H4 (cell line): Measurements from ENCODE around the gene UVRAG. TPM values are rescaled to one million over a fixed set of nuclear protein-coding genes. Genes with fewer than 3 reads are reported as not detected.
"Not testable (repeated sequence)": the region's sequence is repeated elsewhere in the genome, so short reads cannot be mapped to it uniquely, and the experiment has no call there.

Source experiments
- DNase-seq: peaks from one replicate; pipeline ENCODE4 v3.0.0-alpha.2; 2015; ENCODE audit warnings: low spot score
- total RNA-seq: library from RNA; depleted of rRNA; stranded (reverse); fragments of >200 nt; shearing (Covaris generic); gene quantifications from 2 replicates; pipeline ENCODE4 v1.2.3, GENCODE V29; 2014

Gene UVRAG
- total RNA-seq, 1 experiment from 2014 or later, result 10.0 TPM

DNA sequence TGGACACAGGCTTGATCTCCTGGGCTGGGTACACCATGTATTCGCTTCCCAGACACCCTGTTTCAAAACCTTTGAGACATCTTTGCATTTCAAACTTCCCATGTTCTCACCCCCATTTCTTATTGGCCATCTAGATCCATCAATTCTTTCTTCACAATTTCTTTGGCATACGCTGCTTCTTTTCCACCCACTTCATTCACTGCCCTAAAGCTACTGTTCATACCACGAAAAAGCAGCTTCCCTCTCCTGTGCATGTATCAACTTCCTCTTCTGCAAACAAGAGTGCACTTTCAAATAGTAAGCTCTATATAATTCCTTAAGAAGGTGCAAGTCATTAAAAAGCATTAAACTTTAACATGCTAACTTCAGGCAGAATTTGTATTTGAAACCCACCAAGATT is 21.4 kb downstream of the UVRAG start:
- DNase-seq, result no peak

DNA sequence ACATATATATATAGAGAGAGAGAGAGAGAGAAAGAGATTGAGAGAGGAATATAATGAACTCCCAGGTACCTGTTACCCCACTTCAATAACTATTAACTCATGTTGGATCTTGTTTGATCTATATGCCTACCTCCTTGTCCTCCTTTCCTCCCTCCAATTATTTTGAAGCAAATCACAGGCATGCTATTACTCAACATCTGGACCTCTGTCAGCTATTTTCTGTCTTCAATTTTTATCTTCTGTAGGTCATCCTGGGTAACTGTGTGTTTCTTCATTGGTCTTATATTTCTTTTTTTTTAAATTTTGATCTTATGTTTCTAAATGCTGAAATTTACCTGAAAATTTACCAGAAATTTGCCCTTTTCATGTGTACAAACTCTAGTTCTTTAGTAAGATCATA is 24.8 kb downstream of the UVRAG start:
- DNase-seq, result no peak

DNA sequence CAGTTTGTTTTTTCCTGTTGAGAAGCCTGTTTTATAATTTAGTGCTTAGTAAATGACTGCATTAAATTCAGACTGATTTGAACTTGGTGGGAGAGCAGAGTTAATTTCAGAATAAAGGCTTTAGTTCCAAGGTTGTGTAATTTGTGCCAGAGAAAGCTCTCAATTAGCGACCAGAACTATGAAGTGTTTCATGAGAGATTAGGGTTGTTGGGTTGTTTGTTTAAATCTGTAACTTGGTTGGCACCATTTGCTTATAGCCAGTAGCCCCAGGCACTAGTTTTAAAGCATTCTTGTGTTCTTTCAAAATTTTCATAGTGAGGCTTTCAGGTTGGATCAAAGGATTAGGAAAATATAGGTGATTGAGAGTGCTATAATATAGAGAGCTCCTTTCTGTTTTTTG is 25.5 kb downstream of the UVRAG start:
- DNase-seq, result no peak

DNA sequence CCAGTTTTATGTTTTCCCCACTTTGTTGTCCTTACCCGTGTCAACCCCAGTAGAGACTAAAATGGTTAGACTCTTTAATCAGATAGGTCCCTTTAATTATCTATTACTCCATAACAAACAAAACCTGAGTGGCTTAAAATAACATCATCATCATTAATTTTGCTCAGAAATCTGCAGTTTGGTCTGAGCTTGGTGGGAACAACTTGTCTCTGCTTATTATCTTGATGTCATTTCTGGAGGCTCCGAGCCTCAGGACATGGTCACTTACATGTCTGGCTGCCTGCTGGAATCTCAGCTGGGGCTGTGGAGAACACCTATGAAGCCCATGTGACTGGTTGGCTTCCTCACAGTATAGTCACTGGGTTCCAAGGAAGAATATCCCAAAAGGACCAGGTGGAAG is 26.7 kb downstream of the UVRAG start:
- DNase-seq, result no peak

DNA sequence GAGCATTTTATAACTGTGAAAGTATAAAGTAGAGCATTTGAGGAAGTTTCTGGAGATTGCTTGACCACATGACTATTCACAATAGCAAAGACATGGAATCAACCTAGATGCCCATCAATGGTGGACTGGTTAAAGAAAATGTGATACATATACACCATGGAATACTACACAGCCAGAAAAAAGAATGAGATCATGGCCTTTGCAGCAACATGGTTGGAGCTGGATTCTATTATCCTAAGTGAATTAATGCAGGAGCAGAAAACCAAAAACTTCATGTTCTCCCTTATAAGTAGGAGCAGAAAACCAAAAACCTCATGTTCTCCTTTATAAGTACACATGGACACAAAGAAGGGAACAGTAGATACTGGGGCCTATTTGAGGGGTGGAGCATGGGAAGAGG is 30.3 kb downstream of the UVRAG start:
- no peak for DNase-seq

DNA sequence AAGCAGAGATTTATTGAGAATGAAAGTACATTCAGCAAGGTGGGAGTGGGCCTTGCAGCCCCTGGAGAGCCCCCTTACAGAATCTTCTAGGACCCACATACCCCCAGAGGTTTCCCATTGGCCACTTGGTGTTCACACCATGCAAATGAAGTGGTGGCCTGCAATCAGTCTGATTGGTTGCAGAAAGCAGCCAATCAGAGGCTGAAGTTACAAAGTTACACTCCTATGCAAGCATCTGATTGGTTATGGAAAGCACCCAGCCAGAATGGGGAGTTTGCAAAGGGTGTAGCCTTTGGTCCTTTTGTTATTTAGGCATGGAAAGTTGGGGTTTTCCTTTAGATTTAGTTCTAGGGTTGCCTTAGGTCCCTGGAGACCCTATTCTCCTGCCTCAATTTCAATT is 34.9 kb downstream of the UVRAG start:
- no peak for DNase-seq

DNA sequence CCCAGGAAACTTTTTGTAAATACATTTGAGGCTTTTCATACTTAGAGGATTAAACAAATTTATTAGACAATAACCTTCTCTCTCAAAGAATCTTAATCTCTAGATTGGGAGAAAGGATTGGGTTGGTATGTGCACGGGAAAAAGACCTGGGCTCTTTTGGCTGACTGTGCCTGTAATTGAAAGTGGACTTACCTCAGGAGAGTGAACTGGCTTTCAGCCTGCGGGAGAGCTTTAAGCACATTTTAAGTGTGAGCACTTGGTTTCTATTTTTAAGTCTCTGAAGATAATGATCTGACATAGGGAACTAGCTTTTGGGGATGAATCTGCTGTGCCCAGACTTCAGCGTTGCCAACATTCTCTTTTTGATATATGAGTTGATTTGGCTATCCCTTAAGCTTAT is 35.8 kb downstream of the UVRAG start:
- DNase-seq, result no peak

DNA sequence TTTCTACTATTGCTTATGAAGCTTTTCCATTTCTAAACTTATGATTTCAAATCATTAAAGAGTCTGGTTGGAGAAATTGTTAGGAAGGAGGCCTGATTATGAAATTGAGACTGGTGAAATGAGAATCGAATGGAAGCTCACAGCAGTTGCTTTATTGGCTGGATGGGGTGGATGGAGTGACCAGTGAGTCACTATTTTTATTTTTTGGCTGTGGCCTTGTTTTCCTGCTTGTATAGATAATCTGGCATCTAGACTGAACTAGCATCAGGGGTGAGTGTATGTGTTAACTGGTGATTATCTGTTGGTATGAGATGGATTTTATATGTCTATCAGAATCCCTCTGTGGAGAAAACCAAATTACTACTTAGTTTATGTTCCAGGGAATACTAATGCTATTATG is 36.2 kb downstream of the UVRAG start:
- no peak for DNase-seq

DNA sequence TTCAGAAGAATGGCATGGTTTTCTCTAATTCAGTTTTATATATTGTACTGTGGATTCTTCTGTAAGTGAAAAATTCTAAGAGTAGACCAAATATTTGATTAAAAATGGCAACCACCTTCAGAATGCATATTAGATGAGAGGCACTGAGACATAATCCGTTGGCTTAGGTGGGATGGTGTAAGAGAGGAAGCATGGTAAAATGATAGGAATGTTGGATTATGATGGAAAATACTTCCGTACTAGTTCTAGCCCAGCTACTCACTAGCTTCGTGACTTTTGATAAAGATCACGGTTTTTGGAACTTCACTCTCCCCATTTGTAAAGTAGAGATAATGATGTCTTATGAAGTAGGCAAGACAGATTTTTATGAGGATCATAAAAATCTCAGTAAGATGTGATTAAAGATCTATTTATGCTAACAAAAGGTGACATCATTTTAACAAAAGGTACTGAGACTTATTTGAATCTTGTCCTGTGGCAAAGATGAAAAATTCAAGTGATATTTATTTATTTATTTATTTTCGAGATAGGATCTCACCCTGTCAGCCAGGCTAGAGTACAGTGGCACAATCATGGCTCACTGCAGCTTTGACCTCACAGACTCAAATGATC is 37.5 kb downstream of the UVRAG start:
- no peak for DNase-seq

DNA sequence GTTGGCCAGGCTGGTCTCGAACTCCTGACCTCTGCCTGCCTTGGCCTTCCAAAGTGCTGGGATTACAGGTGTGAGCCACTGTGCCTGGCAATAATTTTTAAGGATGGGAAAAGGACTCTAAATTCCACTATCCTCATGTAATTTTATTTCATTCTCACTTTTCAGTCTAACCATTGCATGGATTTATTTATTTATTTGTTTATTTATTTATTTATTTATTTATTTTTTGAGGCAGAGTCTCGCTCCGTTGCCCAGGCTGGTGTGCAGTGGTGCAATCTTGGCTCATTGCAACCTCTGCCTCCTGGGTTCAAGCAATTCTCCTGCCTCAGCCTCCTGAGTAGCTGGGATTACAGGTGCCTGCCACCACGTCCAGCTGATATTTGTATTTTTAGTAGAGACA is 38.6 kb downstream of the UVRAG start:
- DNase-seq, result not testable (repeated sequence)

DNA sequence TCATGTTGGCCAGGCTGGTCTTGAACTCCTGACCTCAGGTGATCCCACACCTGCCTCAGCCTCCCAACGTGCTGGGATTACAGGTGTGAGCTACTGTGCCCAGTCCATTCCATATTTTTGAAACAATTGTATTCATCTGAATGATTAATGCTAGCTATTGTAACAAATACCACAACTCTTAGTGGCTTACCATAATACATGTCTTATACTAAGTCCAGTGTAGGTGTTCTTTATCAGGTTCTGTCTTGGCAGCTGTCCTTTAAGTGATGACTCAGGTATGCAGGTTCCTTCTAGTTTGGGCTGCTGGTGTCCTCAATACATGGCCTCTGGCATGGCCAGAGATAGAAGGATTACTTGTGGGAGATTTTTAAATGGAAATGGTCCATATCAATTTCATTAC is 39.0 kb downstream of the UVRAG start:
- DNase-seq, result no peak

DNA sequence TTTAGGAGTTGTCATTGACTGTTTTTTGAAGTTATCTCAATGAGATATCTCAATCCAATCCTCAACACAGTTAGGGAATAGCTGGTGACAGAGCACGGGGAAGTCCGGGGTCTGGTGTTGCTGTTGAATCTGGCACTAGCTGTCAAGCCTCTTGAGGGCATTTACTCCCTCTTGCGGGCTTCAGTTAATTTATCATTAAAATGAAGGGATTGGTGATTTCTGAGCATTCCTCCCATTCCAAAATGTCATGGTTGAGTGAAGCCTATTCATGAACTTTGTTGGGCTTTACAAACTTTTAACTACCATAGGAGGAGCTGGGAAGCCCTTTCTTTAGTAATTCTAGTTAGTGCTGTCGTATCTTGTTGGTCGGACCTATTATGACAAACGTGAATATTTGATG is 40.2 kb downstream of the UVRAG start:
- no peak for DNase-seq

DNA sequence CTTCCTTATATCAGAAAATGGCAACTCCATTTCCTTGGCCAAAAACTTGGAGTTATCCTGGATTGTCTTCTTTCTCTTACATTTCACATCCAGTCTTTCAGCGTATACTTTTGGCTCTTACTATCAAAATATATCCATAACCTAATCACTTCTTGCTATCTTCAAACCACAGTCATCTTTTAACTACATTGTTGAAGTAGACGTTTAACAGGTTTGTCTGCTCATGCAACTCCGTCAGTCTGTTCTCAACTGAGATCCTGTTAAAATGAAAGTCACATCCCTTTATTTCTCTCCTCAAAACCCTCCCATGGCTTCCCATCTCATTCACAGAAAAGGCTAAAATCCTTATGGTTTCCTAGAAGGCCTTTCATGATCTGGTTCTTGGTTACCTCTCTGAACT is 41.9 kb downstream of the UVRAG start:
- no peak for DNase-seq

DNA sequence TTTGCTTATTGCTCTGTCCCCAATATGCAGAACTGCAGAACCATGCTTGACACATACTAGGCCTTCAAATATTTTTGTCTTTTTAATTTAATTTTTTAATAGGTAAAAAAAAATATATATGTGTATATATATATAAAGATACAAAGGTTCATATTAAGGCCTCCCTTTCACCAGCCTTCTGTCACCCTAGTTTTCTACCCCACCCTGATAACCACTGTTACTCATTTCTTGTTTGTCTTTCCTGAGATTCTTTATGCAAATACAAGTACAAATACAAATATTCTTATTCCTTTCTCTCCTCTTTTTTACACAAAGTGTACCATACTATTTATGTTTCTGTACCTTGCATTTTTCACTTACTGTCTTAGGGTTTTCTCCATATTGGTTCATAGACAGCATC is 43.0 kb downstream of the UVRAG start:
- DNase-seq, result no peak

DNA sequence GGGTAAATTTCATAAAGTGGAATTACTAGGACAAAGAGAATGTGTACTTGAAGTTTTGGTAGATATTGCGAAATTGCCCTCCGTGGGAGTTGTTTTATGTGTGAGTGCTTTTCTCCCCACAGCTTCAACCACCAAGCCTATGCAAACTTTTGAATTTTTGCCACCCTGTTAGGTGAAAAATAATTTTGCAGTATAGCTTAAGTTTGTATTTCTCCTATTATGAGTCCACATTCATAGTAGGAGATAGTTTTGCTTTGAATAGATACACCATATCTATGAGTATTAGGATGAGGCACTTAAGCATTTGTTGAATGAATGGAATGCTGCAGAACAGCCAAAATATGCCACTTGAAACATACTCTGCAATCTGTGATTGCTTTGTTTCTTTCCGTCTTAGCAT is 43.6 kb downstream of the UVRAG start:
- DNase-seq, result no peak

DNA sequence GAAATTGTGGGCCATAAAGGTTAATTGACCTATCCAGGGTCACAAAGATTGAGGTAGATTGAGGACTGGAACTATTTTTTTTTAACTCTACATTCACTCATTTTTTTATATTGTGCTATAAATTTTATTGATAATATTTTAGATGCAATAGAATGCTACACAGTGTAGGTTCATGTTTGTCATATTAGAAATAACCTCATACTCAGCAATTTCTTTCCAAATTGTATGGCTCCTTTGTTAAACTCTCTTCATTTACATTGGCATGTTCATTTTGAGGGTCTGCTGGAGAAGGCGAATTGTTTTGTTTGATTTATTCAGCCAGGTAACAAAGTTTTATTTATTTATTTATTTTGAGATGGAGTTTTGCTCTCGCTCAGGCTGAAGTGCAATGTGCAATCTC is 44.6 kb downstream of the UVRAG start:
- no peak for DNase-seq

DNA sequence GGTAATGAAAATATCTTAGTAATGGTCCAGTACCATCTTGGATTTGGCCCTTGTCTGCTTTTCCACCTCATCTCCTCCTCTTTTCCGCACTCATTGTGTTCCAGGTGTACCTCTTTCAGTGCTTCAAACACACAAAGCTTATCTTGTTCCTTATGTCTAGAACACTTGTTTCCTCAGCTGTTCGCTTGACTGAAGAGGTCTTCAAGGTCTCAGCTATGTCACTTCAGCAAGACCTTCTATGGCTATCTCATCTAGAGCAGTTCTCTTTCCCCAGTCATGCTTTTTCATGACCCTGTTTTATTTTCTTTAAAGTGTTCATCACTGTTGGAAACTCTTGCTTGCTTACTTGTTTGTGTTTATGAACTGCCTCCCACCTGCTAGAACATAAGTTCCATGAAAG is 47.4 kb downstream of the UVRAG start:
- DNase-seq, result no peak

DNA sequence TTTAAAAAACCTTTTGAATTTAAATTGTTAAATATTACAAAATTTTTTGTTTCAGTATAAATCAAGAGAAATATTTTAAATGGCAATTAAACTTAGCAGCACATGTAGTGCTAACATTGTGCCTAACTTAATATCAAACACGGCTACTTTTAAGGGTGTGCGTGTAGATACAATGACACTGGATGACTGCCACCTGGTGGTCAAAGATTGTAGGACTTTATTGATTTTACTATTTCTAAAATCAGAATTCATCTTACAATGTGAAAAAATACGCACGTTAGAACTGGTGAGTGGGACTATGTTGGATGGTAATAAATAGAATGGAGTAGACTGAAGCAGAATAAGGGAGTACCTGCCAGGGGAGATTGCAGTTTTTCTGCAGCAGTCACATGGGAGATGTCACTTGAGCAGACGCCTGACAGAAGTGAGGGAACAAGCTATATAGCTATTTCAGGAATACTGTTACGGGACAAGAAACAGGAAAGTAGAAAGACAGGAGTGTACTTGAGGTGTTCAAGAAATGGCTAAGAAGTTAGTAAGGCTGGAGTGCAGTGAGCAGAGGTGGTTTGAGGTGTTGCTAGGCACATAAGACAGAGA is 52.9 kb downstream of the UVRAG start:
- peak; percentile 29 for DNase-seq

DNA sequence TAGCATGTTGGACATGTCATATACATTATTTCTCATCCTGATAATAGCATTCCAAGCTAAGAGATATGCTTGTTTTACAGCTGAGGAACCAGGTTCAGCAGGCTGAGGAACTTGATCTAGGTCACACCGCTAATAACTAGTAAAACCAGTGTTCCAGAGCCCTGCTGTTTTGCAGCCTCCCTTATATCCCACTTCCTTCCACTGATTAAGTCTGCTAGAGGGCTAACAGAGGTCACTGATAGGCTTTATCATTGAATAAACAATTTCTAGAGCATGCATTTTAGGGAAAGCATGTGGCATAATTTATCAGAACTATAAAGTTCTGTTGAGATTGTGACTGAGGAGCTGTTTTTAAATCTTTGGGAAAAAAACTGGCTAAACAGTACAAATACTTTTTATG is 54.0 kb downstream of the UVRAG start:
- DNase-seq, result no peak

DNA sequence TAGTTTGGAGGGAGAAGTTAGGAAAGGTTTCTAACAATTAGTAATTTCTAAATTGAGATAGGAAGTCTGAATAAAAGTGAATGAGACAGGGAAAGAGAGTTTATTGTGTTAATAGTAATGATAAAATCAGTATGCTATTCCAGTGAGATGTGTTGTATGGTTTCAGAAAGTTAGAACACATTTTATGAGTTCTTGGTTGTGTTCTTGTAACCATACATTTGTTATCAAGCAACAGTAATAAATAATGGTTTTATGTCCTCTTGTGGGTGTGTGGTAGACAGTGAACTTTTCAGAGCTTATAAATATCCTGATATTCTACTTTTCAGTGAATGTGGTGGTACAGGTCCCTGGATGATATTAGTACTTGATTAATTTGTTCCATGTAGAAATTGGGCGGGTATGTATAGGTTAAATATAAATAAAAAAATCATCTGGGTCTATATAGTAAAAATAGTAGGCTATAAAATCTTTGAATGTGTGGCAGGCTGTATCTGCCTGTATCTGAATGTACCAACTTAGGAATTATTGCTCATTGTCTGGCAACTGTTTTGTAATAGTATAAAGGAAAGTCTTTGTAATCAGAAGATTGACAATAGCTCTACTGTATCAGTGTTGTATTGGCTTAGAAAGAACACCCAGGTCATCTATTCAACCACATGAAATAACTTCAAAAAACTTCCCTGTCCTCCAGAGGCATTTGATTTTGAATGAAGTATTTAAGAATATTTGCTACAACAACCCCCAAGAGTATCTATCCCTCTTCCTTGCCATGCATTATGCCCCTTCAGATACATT is 54.8 kb downstream of the UVRAG start:
- DNase-seq, result no peak

DNA sequence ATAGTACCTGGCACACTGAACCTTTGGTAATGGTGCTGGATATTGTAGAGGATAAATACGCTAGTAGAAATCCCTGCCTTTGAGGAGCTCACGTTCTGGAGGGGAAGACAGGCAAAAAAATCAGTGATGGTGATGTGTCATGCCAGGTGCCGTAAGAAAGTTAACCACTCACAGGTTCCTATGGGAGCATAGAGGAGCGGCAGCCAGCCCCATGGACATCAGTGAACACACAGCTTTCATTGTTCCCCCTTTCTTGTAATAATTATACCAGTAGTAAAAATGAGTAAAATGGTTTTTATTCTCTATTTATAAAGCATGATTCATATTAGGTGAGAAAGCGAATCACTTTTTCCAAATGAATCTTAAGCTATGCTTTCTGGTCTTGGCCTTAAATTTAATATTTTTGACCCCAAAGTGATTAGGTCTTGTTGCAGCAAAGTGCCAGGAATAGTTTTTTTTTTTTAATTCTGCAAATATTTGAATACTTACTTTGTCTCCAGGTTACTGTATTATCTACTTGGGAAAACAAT is 57.9 kb downstream of the UVRAG start:
- no peak for DNase-seq

DNA sequence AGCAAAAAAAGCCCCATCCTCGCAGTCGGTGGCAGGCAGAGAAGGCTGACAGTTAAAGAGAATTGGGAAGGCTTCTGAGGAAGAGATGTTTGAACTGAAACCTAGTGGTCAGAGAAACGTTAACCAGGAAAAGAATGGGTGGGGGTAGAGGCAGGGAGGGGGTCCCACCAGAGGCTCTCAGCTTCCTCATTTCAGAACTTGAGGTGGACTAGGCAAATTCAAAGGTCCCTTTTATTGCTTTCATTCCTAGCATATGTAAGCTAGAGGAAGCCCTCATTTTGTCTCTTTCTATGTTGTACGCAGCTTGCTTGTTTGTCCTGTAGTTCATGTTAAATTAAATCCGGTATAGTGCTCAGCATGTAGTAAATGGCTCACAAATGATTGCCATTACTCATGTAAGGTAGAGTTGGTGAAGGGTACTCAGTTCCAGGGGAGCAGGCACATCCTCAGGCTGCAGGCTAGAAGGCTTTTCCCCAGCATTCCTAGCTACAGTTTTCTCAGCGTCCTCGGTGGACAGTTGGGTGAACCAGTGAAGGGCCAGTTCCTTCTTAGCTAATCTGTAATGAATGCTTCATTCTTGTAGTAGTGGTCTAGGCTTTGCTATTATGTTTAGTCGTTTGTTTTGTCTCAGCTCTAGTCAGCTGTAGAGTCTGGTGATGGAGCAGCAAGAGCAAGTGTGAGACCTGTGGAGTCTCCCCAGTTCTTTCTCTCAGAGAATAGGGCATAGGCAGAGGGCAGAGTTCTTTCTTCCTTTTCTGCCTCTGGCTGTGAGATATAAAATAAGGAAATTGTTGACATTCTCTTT is 58.6 kb downstream of the UVRAG start:
- no peak for DNase-seq
